Measurements from ENCODE around the gene GSTT4.

GRCh38 chr22:24049211-24049610, 44.0 kb upstream of the GSTT4 start:
- TF ChIP-seq CTCF (IDR thresholded peaks at IDR 0.05) (no peak), EZH2phosphoT487 (IDR thresholded peaks at IDR 0.05) (no peak)
